Fibroblast of lung (primary cell): ENCODE results near the gene RHOT2. TPM values are rescaled to one million over a fixed set of nuclear protein-coding genes. Genes with fewer than 3 reads are reported as not detected.

Source experiments
- DNase-seq, 2 donors: peaks; one replicate each; pipeline versions ENCODE4 v3.0.0 to v3.0.0-alpha.2; 2010; ENCODE audit warnings: low read depth in 2 of 2
- H2AFZ ChIP-seq: 2 replicates; pipeline ENCODE4 v1.5.1; 2012; ENCODE audit warnings: low read length, control low read depth, inconsistent platforms
- H3K27ac ChIP-seq: 2 replicates; pipeline ENCODE4 v1.5.1; 2011; ENCODE audit warnings: low read length, control low read depth; ENCODE audit not compliant: insufficient read depth
- H3K27me3 ChIP-seq: 2 replicates; pipeline ENCODE4 v1.5.1; 2011; ENCODE audit warnings: mild to moderate bottlenecking, low read length; ENCODE audit not compliant: control insufficient read depth, insufficient read depth
- H3K36me3 ChIP-seq: 2 replicates; pipeline ENCODE4 v1.5.1; 2011; ENCODE audit warnings: low read length; ENCODE audit not compliant: control insufficient read depth, insufficient read depth
- H3K4me1 ChIP-seq: 2 replicates; pipeline ENCODE4 v1.5.1; 2011; ENCODE audit warnings: low read length; ENCODE audit not compliant: control insufficient read depth, insufficient read depth; ENCODE audit errors: extremely low read depth
- H3K4me2 ChIP-seq: 2 replicates; pipeline ENCODE4 v1.5.1; 2011; ENCODE audit warnings: low read length, control low read depth; ENCODE audit not compliant: insufficient read depth; ENCODE audit errors: extremely low read depth
- H3K4me3 ChIP-seq, 4 experiments: fragments of 200-600 bp in 1 of 4; sonication (generic) in 1 of 4; replicated peaks in 1 of 4; 2 replicates each; pipeline ENCODE4 v1.5.1; 2011 to 2016; ENCODE audit warnings: low read length in 4 of 4, low read depth in 3 of 4, mild to moderate bottlenecking in 3 of 4, control low read depth in 2 of 4, inconsistent platforms in 1 of 4, mixed read lengths in 1 of 4; ENCODE audit not compliant: insufficient read depth in 1 of 4; ENCODE audit errors: control extremely low read depth in 1 of 4
- H3K79me2 ChIP-seq: 2 replicates; pipeline ENCODE4 v1.5.1; 2012; ENCODE audit warnings: mild to moderate bottlenecking, low read length, inconsistent platforms; ENCODE audit not compliant: control insufficient read depth, insufficient read depth
- H3K9ac ChIP-seq: 2 replicates; pipeline ENCODE4 v1.5.1; 2011; ENCODE audit warnings: mild to moderate bottlenecking, low read length, control low read depth; ENCODE audit not compliant: insufficient read depth
- H3K9me3 ChIP-seq: 2 replicates; pipeline ENCODE4 v1.5.1; 2012; ENCODE audit warnings: low read depth, low read length; ENCODE audit not compliant: control insufficient read depth, insufficient read depth
- H4K20me1 ChIP-seq: 2 replicates; pipeline ENCODE4 v1.5.1; 2011; ENCODE audit warnings: low read length; ENCODE audit not compliant: control insufficient read depth, insufficient read depth; ENCODE audit errors: extremely low read depth
- EZH2 ChIP-seq: IDR thresholded peaks from 2 replicates; pipeline ENCODE4 v1.5.1; 2012; ENCODE audit warnings: low read length, control low read depth, mild to moderate bottlenecking; ENCODE audit errors: missing control alignments
- polyA plus RNA-seq, 2 donors: library from polyadenylated mRNA; depleted of rRNA in 1 of 2; stranded (reverse) in 1 of 2; unstranded in 1 of 2; fragments of >200 nt; gene quantifications; 2 replicates each; pipeline ENCODE4 v1.2.1, GENCODE V29; 2011 to 2012; ENCODE audit warnings: missing spikeins in 1 of 2
- total RNA-seq: library from RNA; depleted of rRNA; stranded (reverse); fragments of >200 nt; gene quantifications from 2 replicates; pipeline ENCODE4 v1.2.1, GENCODE V29; 2014
- TF ChIP-seq, protein P1 (sequence below), 2 donors: IDR thresholded peaks in 1 of 2; conservative IDR thresholded peaks in 1 of 2; 1 replicate in 1 of 2; 2 replicates in 1 of 2; pipeline ENCODE4 v1.5.1; 2011 to 2012; ENCODE audit warnings: low read length in 2 of 2, control low read depth in 1 of 2, inconsistent platforms in 1 of 2, low read depth in 1 of 2, mild to moderate bottlenecking in 1 of 2

The RHOT2 gene
- total and polyA plus RNA-seq, 2 donors (not counting 1 experiment from before 2014, with no cell fraction given): 29.6 to 35.4 TPM

DNA sequence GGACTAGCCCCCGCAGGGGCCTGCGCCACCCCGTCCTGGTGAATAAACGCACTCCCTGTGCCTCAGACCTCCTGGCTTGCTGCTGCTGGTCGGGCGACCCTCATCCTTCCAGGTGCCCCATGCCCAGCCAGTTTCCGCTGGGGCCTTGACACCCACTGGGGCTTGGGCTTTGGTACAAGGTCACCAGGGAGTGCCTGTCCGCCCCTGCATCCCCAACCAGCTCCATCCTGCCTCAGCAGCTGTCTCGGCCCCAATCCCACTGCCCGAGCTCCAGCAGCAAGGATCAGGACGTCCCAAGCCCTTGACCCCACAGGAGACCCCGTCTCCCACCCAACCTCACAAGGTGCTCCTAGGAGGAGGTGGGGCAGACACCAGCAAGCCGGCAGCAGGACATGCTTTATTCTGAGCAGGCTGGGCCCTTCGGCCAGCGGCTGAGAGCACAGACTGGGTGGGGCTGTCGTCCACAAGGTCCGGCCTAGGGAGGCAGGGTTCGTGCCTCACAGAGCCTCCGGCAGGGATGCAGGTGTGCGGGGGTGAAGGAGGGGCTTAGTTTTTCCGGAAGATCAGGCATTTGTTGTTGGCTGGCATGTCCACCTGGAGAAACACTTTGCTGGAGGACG is 33.8 kb upstream of the RHOT2 start:
- Histone ChIP-seq H3K27ac (no peak overlapping the region), H3K27me3 (no peaks in the 10 kb centered on the region), H3K4me3 (no peak overlapping the region), H3K36me3 (peaks cover 11% of the 10 kb centered on the region), H4K20me1 (no peaks in the 10 kb centered on the region), H3K4me2 (no peak overlapping the region), H2AFZ (no peak overlapping the region), H3K79me2 (peaks cover 4% of the 10 kb centered on the region), H3K4me1 (no peaks in the 10 kb centered on the region), H3K9me3 (no peaks in the 10 kb centered on the region), H3K9ac (no peak overlapping the region)
- no peak for TF ChIP-seq EZH2
- TF ChIP-seq, protein P1, sequence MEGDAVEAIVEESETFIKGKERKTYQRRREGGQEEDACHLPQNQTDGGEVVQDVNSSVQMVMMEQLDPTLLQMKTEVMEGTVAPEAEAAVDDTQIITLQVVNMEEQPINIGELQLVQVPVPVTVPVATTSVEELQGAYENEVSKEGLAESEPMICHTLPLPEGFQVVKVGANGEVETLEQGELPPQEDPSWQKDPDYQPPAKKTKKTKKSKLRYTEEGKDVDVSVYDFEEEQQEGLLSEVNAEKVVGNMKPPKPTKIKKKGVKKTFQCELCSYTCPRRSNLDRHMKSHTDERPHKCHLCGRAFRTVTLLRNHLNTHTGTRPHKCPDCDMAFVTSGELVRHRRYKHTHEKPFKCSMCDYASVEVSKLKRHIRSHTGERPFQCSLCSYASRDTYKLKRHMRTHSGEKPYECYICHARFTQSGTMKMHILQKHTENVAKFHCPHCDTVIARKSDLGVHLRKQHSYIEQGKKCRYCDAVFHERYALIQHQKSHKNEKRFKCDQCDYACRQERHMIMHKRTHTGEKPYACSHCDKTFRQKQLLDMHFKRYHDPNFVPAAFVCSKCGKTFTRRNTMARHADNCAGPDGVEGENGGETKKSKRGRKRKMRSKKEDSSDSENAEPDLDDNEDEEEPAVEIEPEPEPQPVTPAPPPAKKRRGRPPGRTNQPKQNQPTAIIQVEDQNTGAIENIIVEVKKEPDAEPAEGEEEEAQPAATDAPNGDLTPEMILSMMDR (conservative IDR thresholded peaks at IDR 0.05 in 1 of 2, IDR thresholded peaks at IDR 0.05 in 1 of 2; ENCODE audit: low read depth in 1 of 2, low read length in 2 of 2): no peak
- no peak for DNase-seq

DNA sequence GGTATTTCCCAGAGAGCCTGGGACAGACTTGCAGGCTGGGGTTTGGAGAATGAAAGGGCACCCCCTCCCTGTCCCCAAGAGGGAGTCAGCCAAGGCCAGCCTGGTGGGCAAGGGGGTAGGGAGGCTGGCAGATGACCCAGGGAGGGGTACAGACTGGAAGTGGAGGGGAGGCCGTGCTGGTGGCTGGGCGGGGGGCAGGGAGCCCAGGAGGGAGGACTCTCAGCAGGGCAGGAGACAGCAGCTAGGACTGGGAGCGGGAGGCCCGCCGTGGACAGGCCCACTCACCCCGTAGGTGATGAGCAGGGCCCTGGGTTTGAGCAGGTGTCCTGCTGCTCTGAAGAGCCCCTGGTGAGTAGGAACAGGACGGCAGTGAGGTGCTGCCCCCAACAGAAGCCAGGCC is 32.9 kb upstream of the RHOT2 start:
- Histone ChIP-seq H3K9ac (peak overlapping the region; percentile 69), H3K79me2 (peaks cover 4% of the 10 kb centered on the region), H3K4me3 (peak overlapping the region; percentile 68 to 85 (median 82)), H2AFZ (no peak overlapping the region), H3K4me1 (no peaks in the 10 kb centered on the region), H3K27me3 (no peaks in the 10 kb centered on the region), H3K27ac (no peak overlapping the region), H4K20me1 (no peaks in the 10 kb centered on the region), H3K9me3 (no peaks in the 10 kb centered on the region), H3K4me2 (peak overlapping the region; percentile 67), H3K36me3 (peaks cover 11% of the 10 kb centered on the region)
- DNase-seq: no peak
- TF ChIP-seq, protein P1 (conservative IDR thresholded peaks at IDR 0.05 in 1 of 2, IDR thresholded peaks at IDR 0.05 in 1 of 2; ENCODE audit: low read depth in 1 of 2, low read length in 2 of 2): no peak
- TF ChIP-seq EZH2: no peak

DNA sequence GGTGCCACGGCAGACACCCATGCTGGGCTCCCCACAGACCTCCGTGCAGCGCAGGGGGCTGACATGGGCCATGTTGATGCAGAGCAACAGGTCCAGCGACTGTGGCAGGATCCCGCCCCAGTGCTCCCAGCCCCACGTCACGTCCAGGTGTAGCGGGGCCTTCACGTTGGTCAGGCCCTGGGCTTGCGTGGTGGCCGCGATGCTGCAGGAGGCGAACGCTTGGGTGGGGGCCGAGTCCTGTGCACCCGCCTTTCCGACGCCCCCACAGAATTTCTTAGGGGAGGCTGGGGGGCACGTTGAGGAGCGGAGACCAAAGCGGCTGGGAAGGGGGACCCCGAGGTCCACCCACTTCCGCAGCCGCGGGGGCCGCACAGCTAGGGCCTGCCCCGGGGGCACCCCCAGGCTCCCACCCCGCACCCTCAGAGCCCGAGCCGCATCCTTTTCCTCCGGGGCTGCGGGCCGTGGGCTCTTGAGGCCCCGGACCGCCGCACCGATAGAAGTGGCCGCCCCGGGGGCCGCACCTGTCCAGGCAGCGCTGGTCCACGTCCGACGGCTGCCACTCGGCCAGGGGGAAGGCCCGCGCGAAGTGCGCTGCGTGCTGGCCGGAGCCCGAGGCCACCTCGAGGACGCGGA is 32.2 kb upstream of the RHOT2 start:
- Histone ChIP-seq H3K9ac (peak overlapping the region; percentile 69), H2AFZ (peak overlapping the region; percentile 86), H3K36me3 (peaks cover 11% of the 10 kb centered on the region), H4K20me1 (no peaks in the 10 kb centered on the region), H3K4me1 (no peaks in the 10 kb centered on the region), H3K9me3 (no peaks in the 10 kb centered on the region), H3K27ac (peak overlapping the region; percentile 77), H3K79me2 (peaks cover 4% of the 10 kb centered on the region), H3K27me3 (no peaks in the 10 kb centered on the region), H3K4me2 (peak overlapping the region; percentile 67), H3K4me3 (peak overlapping the region; percentile 68 to 85 (median 82))
- TF ChIP-seq, protein P1 (conservative IDR thresholded peaks at IDR 0.05 in 1 of 2, IDR thresholded peaks at IDR 0.05 in 1 of 2; ENCODE audit: low read depth in 1 of 2, low read length in 2 of 2): no peak
- no peak for TF ChIP-seq EZH2
- DNase-seq: no peak
